ENCODE measurements around the gene TAF6. TPM values are rescaled to one million over a fixed set of nuclear protein-coding genes. Genes with fewer than 3 reads are reported as not detected.

Gene TAF6
- total and polyA plus RNA-seq, 9 of the 15 experiments (the other 6 are each of a cell fraction or from before 2014, with no cell fraction given), result 0.78 to 78.7 (median 21.3) TPM

- TF ChIP-seq, protein P1, sequence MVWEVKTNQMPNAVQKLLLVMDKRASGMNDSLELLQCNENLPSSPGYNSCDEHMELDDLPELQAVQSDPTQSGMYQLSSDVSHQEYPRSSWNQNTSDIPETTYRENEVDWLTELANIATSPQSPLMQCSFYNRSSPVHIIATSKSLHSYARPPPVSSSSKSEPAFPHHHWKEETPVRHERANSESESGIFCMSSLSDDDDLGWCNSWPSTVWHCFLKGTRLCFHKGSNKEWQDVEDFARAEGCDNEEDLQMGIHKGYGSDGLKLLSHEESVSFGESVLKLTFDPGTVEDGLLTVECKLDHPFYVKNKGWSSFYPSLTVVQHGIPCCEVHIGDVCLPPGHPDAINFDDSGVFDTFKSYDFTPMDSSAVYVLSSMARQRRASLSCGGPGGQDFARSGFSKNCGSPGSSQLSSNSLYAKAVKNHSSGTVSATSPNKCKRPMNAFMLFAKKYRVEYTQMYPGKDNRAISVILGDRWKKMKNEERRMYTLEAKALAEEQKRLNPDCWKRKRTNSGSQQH (CRISPR knock-in tag; IDR thresholded peaks at IDR 0.05), result peak; percentile 57; the same call in 1 of the 2 replicates
- TF ChIP-seq RBM22 (IDR thresholded peaks at IDR 0.05; ENCODE audit: low read depth, low read length, poor library complexity, severe bottlenecking) (peak; percentile 48), POLR2G (IDR thresholded peaks at IDR 0.05; ENCODE audit: low read depth, low read length) (peak; percentile 75), NR3C1 (CRISPR knock-in tag; IDR thresholded peaks at IDR 0.05) (no peak), POLR2B (IDR thresholded peaks at IDR 0.05; ENCODE audit: low read depth, partially characterized antibody) (peak; percentile 70), CBX3 (IDR thresholded peaks at IDR 0.05; ENCODE audit: borderline replicate concordance in 1 of 2, low read length in 2 of 2) (peak in 1 of 2 experiments; percentile 53; a peak in 1 of 3 replicates), MYNN (IDR thresholded peaks at IDR 0.05) (peak; percentile 73), MYNN (CRISPR knock-in tag; IDR thresholded peaks at IDR 0.05) (no peak), ZNF444 (CRISPR knock-in tag; IDR thresholded peaks at IDR 0.05) (0 out of 2 replicates have a peak, but pooled peaks have one; percentile 36), MCM7 (IDR thresholded peaks at IDR 0.05) (no peak), NFIC (IDR thresholded peaks at IDR 0.05) (no peak), POLR2A (conservative IDR thresholded peaks at IDR 0.05) (peak; percentile 84), RAD51 (IDR thresholded peaks at IDR 0.05; ENCODE audit: borderline replicate concordance, low read depth) (no peak), ZNF24 (IDR thresholded peaks at IDR 0.05) (no peak), ZNF507 (tag; conservative IDR thresholded peaks at IDR 0.05) (no peak), KDM1A (IDR thresholded peaks at IDR 0.05) (no peak), KDM4B (IDR thresholded peaks at IDR 0.05; ENCODE audit: borderline replicate concordance in 2 of 2, low read depth in 1 of 2) (0 out of 4 replicates have a peak, but pooled peaks of 1 of the 2 experiments have one; percentile 26), EGR1 (conservative IDR thresholded peaks at IDR 0.05) (no peak), MEF2D (tag; conservative IDR thresholded peaks at IDR 0.05; ENCODE audit: low read depth) (no peak), NCOR1 (IDR thresholded peaks at IDR 0.05) (0 out of 2 replicates have a peak, but pooled peaks have one; percentile 4)
- TF ChIP-seq, protein P2, sequence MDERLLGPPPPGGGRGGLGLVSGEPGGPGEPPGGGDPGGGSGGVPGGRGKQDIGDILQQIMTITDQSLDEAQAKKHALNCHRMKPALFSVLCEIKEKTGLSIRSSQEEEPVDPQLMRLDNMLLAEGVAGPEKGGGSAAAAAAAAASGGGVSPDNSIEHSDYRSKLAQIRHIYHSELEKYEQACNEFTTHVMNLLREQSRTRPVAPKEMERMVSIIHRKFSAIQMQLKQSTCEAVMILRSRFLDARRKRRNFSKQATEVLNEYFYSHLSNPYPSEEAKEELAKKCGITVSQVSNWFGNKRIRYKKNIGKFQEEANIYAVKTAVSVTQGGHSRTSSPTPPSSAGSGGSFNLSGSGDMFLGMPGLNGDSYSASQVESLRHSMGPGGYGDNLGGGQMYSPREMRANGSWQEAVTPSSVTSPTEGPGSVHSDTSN (CRISPR knock-in tag; IDR thresholded peaks at IDR 0.05; ENCODE audit: low read depth), result no peak
- TF ChIP-seq, protein P2 (tag; conservative IDR thresholded peaks at IDR 0.05; ENCODE audit: low read depth), result no peak
- TF ChIP-seq, protein P3, sequence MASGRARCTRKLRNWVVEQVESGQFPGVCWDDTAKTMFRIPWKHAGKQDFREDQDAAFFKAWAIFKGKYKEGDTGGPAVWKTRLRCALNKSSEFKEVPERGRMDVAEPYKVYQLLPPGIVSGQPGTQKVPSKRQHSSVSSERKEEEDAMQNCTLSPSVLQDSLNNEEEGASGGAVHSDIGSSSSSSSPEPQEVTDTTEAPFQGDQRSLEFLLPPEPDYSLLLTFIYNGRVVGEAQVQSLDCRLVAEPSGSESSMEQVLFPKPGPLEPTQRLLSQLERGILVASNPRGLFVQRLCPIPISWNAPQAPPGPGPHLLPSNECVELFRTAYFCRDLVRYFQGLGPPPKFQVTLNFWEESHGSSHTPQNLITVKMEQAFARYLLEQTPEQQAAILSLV (tag; IDR thresholded peaks at IDR 0.05), result no peak
- TF ChIP-seq, protein P4, sequence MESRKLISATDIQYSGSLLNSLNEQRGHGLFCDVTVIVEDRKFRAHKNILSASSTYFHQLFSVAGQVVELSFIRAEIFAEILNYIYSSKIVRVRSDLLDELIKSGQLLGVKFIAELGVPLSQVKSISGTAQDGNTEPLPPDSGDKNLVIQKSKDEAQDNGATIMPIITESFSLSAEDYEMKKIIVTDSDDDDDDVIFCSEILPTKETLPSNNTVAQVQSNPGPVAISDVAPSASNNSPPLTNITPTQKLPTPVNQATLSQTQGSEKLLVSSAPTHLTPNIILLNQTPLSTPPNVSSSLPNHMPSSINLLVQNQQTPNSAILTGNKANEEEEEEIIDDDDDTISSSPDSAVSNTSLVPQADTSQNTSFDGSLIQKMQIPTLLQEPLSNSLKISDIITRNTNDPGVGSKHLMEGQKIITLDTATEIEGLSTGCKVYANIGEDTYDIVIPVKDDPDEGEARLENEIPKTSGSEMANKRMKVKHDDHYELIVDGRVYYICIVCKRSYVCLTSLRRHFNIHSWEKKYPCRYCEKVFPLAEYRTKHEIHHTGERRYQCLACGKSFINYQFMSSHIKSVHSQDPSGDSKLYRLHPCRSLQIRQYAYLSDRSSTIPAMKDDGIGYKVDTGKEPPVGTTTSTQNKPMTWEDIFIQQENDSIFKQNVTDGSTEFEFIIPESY (CRISPR knock-in tag; IDR thresholded peaks at IDR 0.05), result peak; percentile 39; the same call in 1 of the 2 replicates
Observed at GRCh38 chr7:100091411-100092181, 27.6 kb downstream of the TAF6 start (continued).

Measured in K562 (cell line).